Mesenchymal stem cell (in vitro differentiated cells and primary cell): ENCODE results near the gene NEK3.

Experiments
- DNase-seq: peaks from one replicate; pipeline ENCODE4 v3.0.0-alpha.2; 2013
- H2AFZ ChIP-seq: one replicate; pipeline ENCODE4 v1.6.1; 2013; ENCODE audit warnings: low read depth, mild to moderate bottlenecking, control low read depth, inconsistent platforms, low read length, moderate library complexity
- H2AK5ac ChIP-seq: 2 replicates; pipeline ENCODE4 v1.6.1; 2013; ENCODE audit warnings: low read length, moderate library complexity, mild to moderate bottlenecking, inconsistent platforms; ENCODE audit not compliant: severe bottlenecking
- H2BK120ac ChIP-seq: one replicate; pipeline ENCODE4 v1.6.1; 2013; ENCODE audit warnings: low read depth, mild to moderate bottlenecking, inconsistent platforms, low read length, moderate library complexity
- H2BK12ac ChIP-seq, 2 experiments: one replicate each; pipeline ENCODE4 v1.6.1; 2013; ENCODE audit warnings: inconsistent platforms in 2 of 2, low read length in 2 of 2, mild to moderate bottlenecking in 2 of 2, moderate library complexity in 2 of 2, control low read depth in 1 of 2
- H2BK15ac ChIP-seq: one replicate; pipeline ENCODE4 v1.6.1; 2013; ENCODE audit warnings: mild to moderate bottlenecking, low read depth, inconsistent platforms; ENCODE audit not compliant: poor library complexity, severe bottlenecking
- H2BK5ac ChIP-seq: 2 replicates; pipeline ENCODE4 v1.6.1; 2013; ENCODE audit warnings: low read depth, mild to moderate bottlenecking, low read length, control low read depth, inconsistent platforms; ENCODE audit not compliant: poor library complexity, severe bottlenecking
- H3K14ac ChIP-seq, 2 experiments: one replicate each; pipeline ENCODE4 v1.6.1; 2013; ENCODE audit warnings: inconsistent platforms in 2 of 2, low read length in 2 of 2, control low read depth in 1 of 2, mild to moderate bottlenecking in 1 of 2, moderate library complexity in 1 of 2
- H3K18ac ChIP-seq, 2 experiments: one replicate each; pipeline ENCODE4 v1.6.1; 2013; ENCODE audit warnings: inconsistent platforms in 2 of 2, low read length in 2 of 2, control low read depth in 1 of 2, low read depth in 1 of 2, mild to moderate bottlenecking in 1 of 2
- H3K23ac ChIP-seq, 2 experiments: one replicate each; pipeline ENCODE4 v1.6.1; 2013; ENCODE audit warnings: inconsistent platforms in 2 of 2, low read length in 2 of 2, mild to moderate bottlenecking in 2 of 2, moderate library complexity in 2 of 2, control low read depth in 1 of 2
- H3K27ac ChIP-seq: 2 replicates; pipeline ENCODE4 v1.5.1; 2013; ENCODE audit warnings: mild to moderate bottlenecking, moderate library complexity, low read length, control low read depth, inconsistent platforms; ENCODE audit not compliant: poor library complexity, severe bottlenecking
- H3K27me3 ChIP-seq, 2 experiments: 2 replicates each; pipeline versions ENCODE4 v1.6.1 to v1.7.0; 2013; ENCODE audit warnings: low read length in 2 of 2, mild to moderate bottlenecking in 2 of 2, moderate library complexity in 2 of 2, control low read depth in 1 of 2, inconsistent platforms in 1 of 2; ENCODE audit not compliant: control insufficient read depth in 1 of 2, insufficient read depth in 1 of 2
- H3K36me3 ChIP-seq, 2 experiments: 2 replicates each; pipeline versions ENCODE4 v1.6.1 to v1.7.0; 2013; ENCODE audit warnings: low read length in 2 of 2, control low read depth in 1 of 2, inconsistent platforms in 1 of 2, low read depth in 1 of 2, mild to moderate bottlenecking in 1 of 2; ENCODE audit not compliant: insufficient read depth in 2 of 2, control insufficient read depth in 1 of 2
- H3K4ac ChIP-seq, 2 experiments: one replicate each; pipeline ENCODE4 v1.6.1; 2013; ENCODE audit warnings: inconsistent platforms in 2 of 2, low read length in 2 of 2, mild to moderate bottlenecking in 2 of 2, moderate library complexity in 2 of 2, control low read depth in 1 of 2, low read depth in 1 of 2
- H3K4me1 ChIP-seq: 2 replicates; pipeline ENCODE4 v1.6.1; 2013; ENCODE audit warnings: low read depth, low read length, control low read depth; ENCODE audit not compliant: control insufficient read depth, insufficient read depth
- H3K4me2 ChIP-seq: 2 replicates; pipeline ENCODE4 v1.6.1; 2013; ENCODE audit warnings: low read length, mild to moderate bottlenecking, inconsistent platforms; ENCODE audit not compliant: poor library complexity, severe bottlenecking
- H3K4me3 ChIP-seq, 2 experiments: 2 replicates each; pipeline versions ENCODE4 v1.5.1 to v1.7.0; 2013; ENCODE audit warnings: low read length in 2 of 2, mild to moderate bottlenecking in 2 of 2, control low read depth in 1 of 2, low read depth in 1 of 2; ENCODE audit not compliant: insufficient read depth in 1 of 2
- H3K79me1 ChIP-seq: replicated peaks from 2 replicates; pipeline ENCODE4 v1.6.1; 2013; ENCODE audit warnings: mild to moderate bottlenecking, control low read depth, low read length, inconsistent platforms; ENCODE audit not compliant: poor library complexity, severe bottlenecking
- H3K9ac ChIP-seq: 2 replicates; pipeline ENCODE4 v1.7.0; 2013; ENCODE audit warnings: mild to moderate bottlenecking, low read length, moderate library complexity
- H3K9me3 ChIP-seq: 2 replicates; pipeline ENCODE4 v1.7.0; 2013; ENCODE audit warnings: mild to moderate bottlenecking, low read length; ENCODE audit not compliant: control insufficient read depth
- H4K8ac ChIP-seq: one replicate; pipeline ENCODE4 v1.6.1; 2013; ENCODE audit warnings: inconsistent platforms, mild to moderate bottlenecking, low read length, moderate library complexity
- H4K91ac ChIP-seq: one replicate; pipeline ENCODE4 v1.6.1; 2013; ENCODE audit warnings: mild to moderate bottlenecking, low read length, inconsistent platforms
- WGBS: methylation state at CpG from one replicate; pipeline ENCODE4 v1.1.7; 2013; ENCODE audit warnings: mixed read lengths; 5-methylcytosine and 5-hydroxymethylcytosine counted together

The NEK3 gene

GRCh38 chr13:52125547-52125946, 33.9 kb downstream of the NEK3 start:
- Histone ChIP-seq H3K4me2 (no peak overlapping the region), H2AFZ (no peak overlapping the region), H2BK12ac (no peak overlapping the region), H3K27ac (no peak overlapping the region), H2BK120ac (no peak overlapping the region), H3K4ac (no peak overlapping the region), H3K9ac (no peak overlapping the region), H3K18ac (no peak overlapping the region), H3K79me1 (no peaks in the 10 kb centered on the region), H3K9me3 (no peaks in the 10 kb centered on the region), H3K27me3 (peaks cover 3 to 6% of the 10 kb centered on the region in 2 experiments), H3K4me1 (peaks cover 4% of the 10 kb centered on the region), H3K36me3 (no peaks in the 10 kb centered on the region), H4K91ac (no peak overlapping the region), H2BK15ac (no peak overlapping the region), H3K4me3 (no peak overlapping the region), H2BK5ac (no peak overlapping the region), H3K14ac (no peak overlapping the region), H2AK5ac (no peak overlapping the region), H4K8ac (no peak overlapping the region), H3K23ac (no peak overlapping the region)
- WGBS = 83% methylated on average over 2 of the region's 3 CpGs
- no peak for DNase-seq

GRCh38 chr13:52118595-52118994, 40.8 kb downstream of the NEK3 start:
- WGBS = 84% methylated on average over 3 of the region's 3 CpGs
- H4K8ac ChIP-seq = no peak overlapping the region
- H3K27ac ChIP-seq = no peak overlapping the region

GRCh38 chr13:52118095-52118494, 41.3 kb downstream of the NEK3 start:
- Histone ChIP-seq H3K27me3 (peaks cover 8 to 10% of the 10 kb centered on the region in 2 experiments), H2BK15ac (no peak overlapping the region), H2AFZ (no peak overlapping the region), H3K4me1 (no peaks in the 10 kb centered on the region), H3K4me3 (no peak overlapping the region), H3K9ac (no peak overlapping the region), H3K18ac (no peak overlapping the region), H2BK12ac (no peak overlapping the region), H3K27ac (no peak overlapping the region), H4K8ac (no peak overlapping the region), H3K9me3 (no peaks in the 10 kb centered on the region), H3K36me3 (no peaks in the 10 kb centered on the region), H3K4me2 (no peak overlapping the region), H3K23ac (no peak overlapping the region), H3K14ac (no peak overlapping the region), H2BK120ac (no peak overlapping the region), H4K91ac (no peak overlapping the region), H2AK5ac (no peak overlapping the region), H3K79me1 (no peaks in the 10 kb centered on the region), H2BK5ac (no peak overlapping the region), H3K4ac (no peak overlapping the region)
- no peak for DNase-seq
- 100% methylated on average over 2 of the region's 2 CpGs for WGBS

More at GRCh38 chr13:52118595-52118994, 40.8 kb downstream of the NEK3 start:
- H3K4ac ChIP-seq = no peak overlapping the region
- no peak overlapping the region for H2BK120ac ChIP-seq
- H2BK15ac ChIP-seq = no peak overlapping the region
- DNase-seq = no peak
- H2AFZ ChIP-seq = no peak overlapping the region
- no peak overlapping the region for H2BK12ac ChIP-seq
- H3K18ac ChIP-seq = no peak overlapping the region
- H2BK5ac ChIP-seq = no peak overlapping the region
- H3K4me1 ChIP-seq = no peaks in the 10 kb centered on the region
- H3K4me2 ChIP-seq = no peak overlapping the region
- no peak overlapping the region for H3K9ac ChIP-seq
- peak overlapping the region in 1 of 2 experiments; percentile 72 for H3K23ac ChIP-seq
- peak overlapping the region in 1 of 2 experiments; percentile 28 for H3K14ac ChIP-seq
- H2AK5ac ChIP-seq = no peak overlapping the region
- H3K4me3 ChIP-seq = no peak overlapping the region
- no peak overlapping the region for H4K91ac ChIP-seq
- H3K36me3 ChIP-seq = no peaks in the 10 kb centered on the region
- no peaks in the 10 kb centered on the region for H3K79me1 ChIP-seq
- peaks cover 9 to 10% of the 10 kb centered on the region in 2 experiments for H3K27me3 ChIP-seq
- H3K9me3 ChIP-seq = no peaks in the 10 kb centered on the region

GRCh38 chr13:52112591-52112990, 46.8 kb downstream of the NEK3 start:
- Histone ChIP-seq H3K36me3 (no peaks in the 10 kb centered on the region), H2BK12ac (no peak overlapping the region), H3K9me3 (no peaks in the 10 kb centered on the region), H2AFZ (no peak overlapping the region), H3K79me1 (no peaks in the 10 kb centered on the region), H3K18ac (no peak overlapping the region), H4K8ac (no peak overlapping the region), H3K14ac (no peak overlapping the region), H3K23ac (no peak overlapping the region), H4K91ac (no peak overlapping the region), H3K4me2 (no peak overlapping the region), H3K4ac (no peak overlapping the region), H3K27me3 (peaks cover 5 to 10% of the 10 kb centered on the region in 2 experiments), H3K4me1 (no peaks in the 10 kb centered on the region), H3K9ac (no peak overlapping the region), H2AK5ac (no peak overlapping the region), H2BK5ac (no peak overlapping the region), H2BK120ac (no peak overlapping the region), H2BK15ac (no peak overlapping the region), H3K27ac (no peak overlapping the region), H3K4me3 (no peak overlapping the region)
- DNase-seq = no peak
- WGBS = 86% methylated on average over 1 of the region's 1 CpG
